Heart right ventricle (tissue), 16 donors: ENCODE measurements around the gene PADI6. TPM values are rescaled to one million over a fixed set of nuclear protein-coding genes. Genes with fewer than 3 reads are reported as not detected.

ENCODE experiments used
- ATAC-seq, 8 donors: fragments of 200-7000 bp; cut with Tn5 transposase; one replicate each; pipeline ENCODE4 v1.9.1; 2020; ENCODE audit warnings: mild to moderate bottlenecking in 8 of 8, moderate library complexity in 8 of 8, moderate number of reproducible peaks in 1 of 8
- DNase-seq, 2 donors: peaks; one replicate each; pipeline ENCODE4 v3.0.0-alpha.2; 2020
- H3K27ac ChIP-seq, 10 donors: fragments of 200-600 bp; sonication (generic) in 2 of 10; one replicate each; pipeline versions ENCODE4 v1.5.0 to v1.8.0; 2020 to 2022; ENCODE audit warnings: mild to moderate bottlenecking in 3 of 10
- H3K27me3 ChIP-seq, 7 donors: fragments of 200-600 bp; one replicate each; pipeline ENCODE4 v1.8.0; 2021 to 2022; ENCODE audit warnings: mild to moderate bottlenecking in 2 of 7
- H3K36me3 ChIP-seq, 9 donors: fragments of 200-600 bp; sonication (generic) in 1 of 9; one replicate each; pipeline versions ENCODE4 v1.5.0 to v1.8.0; 2020 to 2022; ENCODE audit warnings: mild to moderate bottlenecking in 2 of 9
- H3K4me1 ChIP-seq, 9 donors: fragments of 200-600 bp; sonication (generic) in 1 of 9; one replicate each; pipeline versions ENCODE4 v1.5.0 to v1.8.0; 2020 to 2022; ENCODE audit warnings: mild to moderate bottlenecking in 4 of 9
- H3K4me3 ChIP-seq, 10 donors: fragments of 200-600 bp; sonication (generic) in 2 of 10; one replicate each; pipeline versions ENCODE4 v1.5.0 to v1.8.0; 2020 to 2022; ENCODE audit warnings: mild to moderate bottlenecking in 7 of 10, moderate library complexity in 2 of 10
- H3K9me3 ChIP-seq, 11 donors: fragments of 200-600 bp in 10 of 11; sonication (generic) in 2 of 11; one replicate each; pipeline versions ENCODE4 v1.5.0 to v1.8.0; 2013 to 2022; ENCODE audit warnings: mild to moderate bottlenecking in 2 of 11, control low read depth in 1 of 11, moderate library complexity in 1 of 11
- CTCF ChIP-seq, 9 donors: fragments of 200-600 bp; sonication (generic) in 2 of 9; IDR thresholded peaks; one replicate each; pipeline versions ENCODE4 v1.5.0 to v1.8.0; 2021 to 2022; ENCODE audit warnings: antibody characterized with exemption in 9 of 9, mild to moderate bottlenecking in 5 of 9, moderate library complexity in 1 of 9
- WGBS, 2 donors: extraction: QIAGEN DNeasy Blood & Tissue Kit; methylation state at CpG; one replicate each; pipeline ENCODE4 v1.1.7; 2013; ENCODE audit warnings: inconsistent platforms in 1 of 2; 5-methylcytosine and 5-hydroxymethylcytosine counted together
- intact Hi-C, 10 donors: fragments of 100-400 bp; cut with DNase I; formaldehyde crosslinking; loops; one replicate each; pipeline versions ENCODE4 v1.11.1 to v1.14.2; 2022
- polyA plus RNA-seq, 2 donors: library from polyadenylated mRNA; stranded (reverse); fragments of 200-250 nt; gene quantifications; one replicate each; pipeline ENCODE4 v1.2.3, GENCODE V29; 2013
- total RNA-seq, 10 donors: library from RNA; stranded (reverse); fragmentation: NEBNext Ultra II Directional in 3 of 10; extraction: Animal tissue kit (Norgen Biotek cat#: 25700) in 3 of 10; gene quantifications; one replicate each; pipeline versions ENCODE4 v1.2.1 to v1.2.4, GENCODE V29; 2021 to 2023
- donor health status: Arrhythmogenic right ventricular cardiomyopathy.
- donor health status: ischemic (EF 13 %, LVEDD 7.1; RV severe dilation, severe dysfunction).
- donor health status: healthy with polysubstance abuse.
- donor health status: DM: no; HTN: yes; CAD: no.
- donor health status: DM: no; HTN: no; CAD: no.
- donor health status: ischemic (EF 25% LVEDD 6.9; RV normal size, moderate dysfunction).
- donor health status: ischemic (EF 25% LVEDD 5.7; RV mildly dilated, moderate dysfunction).
- donor health status: healthy.
- donor health status: DM: yes; HTN: yes; CAD: no.
- donor health status: Ischemic cardiomyopathy.
- donor health status: ischemic (EF 35%, LVEDD 5.7; RV mildly dilated, moderate dysfunction).
- donor health status: nonischemic (EF 11% LVEDD 7.7; RV severe dilation, severe dysfunction).
- donor health status: DM: yes; HTN: yes; CAD: no.
- donor health status: PGD.
- donor health status: ischemic (EF 29% LVEDD 5.4; RV normal size, mild dysfunction).
- donor health status: nonischemic (EF 23%, LVEDD 6.1; RV moderate dilation, normal function).

Gene PADI6
- total and polyA plus RNA-seq, 12 donors, result not detected

- no peaks in the 10 kb centered on the region for H3K9me3 ChIP-seq
- intact Hi-C loops, result no loop called here
- ATAC-seq, result no peak
- DNase-seq, result no peak
- H3K4me1 ChIP-seq, result no peaks in the 10 kb centered on the region
- H3K27ac ChIP-seq, result no peak overlapping the region
- TF ChIP-seq CTCF (IDR thresholded peaks at IDR 0.05), result no peak
- H3K4me3 ChIP-seq, result no peak overlapping the region
- H3K36me3 ChIP-seq, result peaks cover 0 to 5% (median 0%) of the 10 kb centered on the region in 9 donors
- WGBS, 2 donors, result 80 to 81% methylated on average over 3 to 4 of the region's 4 CpGs
- peaks cover 0 to 48% (median 8%) of the 10 kb centered on the region in 7 donors for H3K27me3 ChIP-seq
Measured at GRCh38 chr1:17358557-17358956, 13.4 kb upstream of the PADI6 start.

GRCh38 chr1:17359031-17359430 is 13.0 kb upstream of the PADI6 start:
- peaks cover 0 to under 1% (median 0%) of the 10 kb centered on the region in 11 donors for H3K9me3 ChIP-seq
- peaks cover 0 to 5% (median 0%) of the 10 kb centered on the region in 9 donors for H3K36me3 ChIP-seq
- H3K27ac ChIP-seq, result no peak overlapping the region
- intact Hi-C loops, result no loop called here
- ATAC-seq (no peak), DNase-seq (no peak)
- 36 to 47% methylated on average over 11 of the region's 11 CpGs for WGBS, 2 donors
- no peaks in the 10 kb centered on the region for H3K4me1 ChIP-seq
- no peak overlapping the region for H3K4me3 ChIP-seq
- peaks cover 0 to 48% (median 12%) of the 10 kb centered on the region in 7 donors for H3K27me3 ChIP-seq
- TF ChIP-seq CTCF (IDR thresholded peaks at IDR 0.05), result no peak

- peaks cover 0 to under 1% (median 0%) of the 10 kb centered on the region in 9 donors for H3K4me1 ChIP-seq
- ATAC-seq (no peak), DNase-seq (no peak)
- H3K9me3 ChIP-seq, result peaks cover 0 to 8% (median 0%) of the 10 kb centered on the region in 11 donors
- WGBS, 2 donors, result 82 to 85% methylated on average over 9 of the region's 9 CpGs
- intact Hi-C loops, result no loop called here
- H3K27me3 ChIP-seq, result peaks cover 0 to 46% (median 12%) of the 10 kb centered on the region in 7 donors
- TF ChIP-seq CTCF (IDR thresholded peaks at IDR 0.05), result no peak
- peaks cover 0 to 5% (median 0%) of the 10 kb centered on the region in 9 donors for H3K36me3 ChIP-seq
- no peak overlapping the region for H3K27ac ChIP-seq
- H3K4me3 ChIP-seq, result no peak overlapping the region
Measured at GRCh38 chr1:17359808-17360207, 12.2 kb upstream of the PADI6 start.

- Histone ChIP-seq H3K27me3 (peaks cover 0 to 50% (median 12%) of the 10 kb centered on the region in 7 donors), H3K4me1 (peaks cover 0 to 6% (median 0%) of the 10 kb centered on the region in 9 donors), H3K9me3 (peaks cover 0 to 11% (median 0%) of the 10 kb centered on the region in 11 donors), H3K4me3 (no peak overlapping the region), H3K27ac (no peak overlapping the region), H3K36me3 (peaks cover 0 to 5% (median 0%) of the 10 kb centered on the region in 9 donors)
- intact Hi-C loops, result no loop called here
- 80% methylated on average over 11 of the region's 11 CpGs for WGBS, 2 donors
- no peak for ATAC-seq
- no peak for DNase-seq
- no peak for TF ChIP-seq CTCF (IDR thresholded peaks at IDR 0.05)
Measured at GRCh38 chr1:17360272-17360956, 11.6 kb upstream of the PADI6 start.
